HL-60/S4 treated with retinoic acid at 250 ng/mL for 4 days and 3 days (cell line): Measurements from ENCODE around the gene MEAF6.

Experiments used
- in situ Hi-C: fragments of 300-500 bp; cut with MboI; formaldehyde crosslinking; loops from 2 replicates; pipeline ENCODE4 v1.7.0; 2022; ENCODE audit warnings: low sequenced_read_pairs

MEAF6 gene

DNA sequence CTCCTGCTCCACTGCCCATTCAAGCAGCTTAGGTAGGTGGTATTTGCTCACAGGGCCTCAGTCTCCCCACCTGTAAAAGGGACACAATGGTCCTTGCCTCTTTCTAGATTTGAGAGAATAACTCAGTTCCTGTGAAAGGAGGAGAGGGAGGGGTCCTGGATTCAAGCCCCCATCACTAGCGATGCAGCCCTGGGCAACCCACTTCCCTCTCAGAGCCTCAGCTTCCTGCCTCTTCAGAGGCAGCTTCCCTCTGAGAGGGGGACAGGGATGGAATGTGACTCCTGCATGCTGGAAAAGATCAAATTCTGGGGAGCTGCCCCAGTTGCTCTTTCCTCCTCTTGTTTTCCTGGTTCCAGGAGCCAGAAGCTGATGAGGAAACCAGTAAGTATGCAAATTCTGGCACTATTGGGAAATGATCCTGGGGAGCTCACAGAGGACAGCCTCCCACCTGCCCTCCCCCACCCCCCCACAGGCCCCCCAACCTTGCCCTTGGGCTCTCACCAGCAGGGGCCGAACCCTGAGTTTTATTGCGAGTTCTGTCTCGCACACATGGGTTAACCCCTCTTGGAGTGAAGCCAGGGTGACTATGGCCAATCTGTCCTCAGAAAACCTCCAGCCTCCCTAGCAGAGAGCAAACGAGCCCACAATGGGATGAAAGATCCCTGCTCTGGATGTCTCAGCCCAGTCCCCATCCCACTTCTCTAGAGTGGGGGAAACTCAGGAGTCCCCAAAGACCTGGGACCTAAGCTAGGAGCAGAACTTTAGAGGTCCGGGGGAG, 28.5 kb downstream of the MEAF6 start:
- in situ Hi-C loops: no loop called here

DNA sequence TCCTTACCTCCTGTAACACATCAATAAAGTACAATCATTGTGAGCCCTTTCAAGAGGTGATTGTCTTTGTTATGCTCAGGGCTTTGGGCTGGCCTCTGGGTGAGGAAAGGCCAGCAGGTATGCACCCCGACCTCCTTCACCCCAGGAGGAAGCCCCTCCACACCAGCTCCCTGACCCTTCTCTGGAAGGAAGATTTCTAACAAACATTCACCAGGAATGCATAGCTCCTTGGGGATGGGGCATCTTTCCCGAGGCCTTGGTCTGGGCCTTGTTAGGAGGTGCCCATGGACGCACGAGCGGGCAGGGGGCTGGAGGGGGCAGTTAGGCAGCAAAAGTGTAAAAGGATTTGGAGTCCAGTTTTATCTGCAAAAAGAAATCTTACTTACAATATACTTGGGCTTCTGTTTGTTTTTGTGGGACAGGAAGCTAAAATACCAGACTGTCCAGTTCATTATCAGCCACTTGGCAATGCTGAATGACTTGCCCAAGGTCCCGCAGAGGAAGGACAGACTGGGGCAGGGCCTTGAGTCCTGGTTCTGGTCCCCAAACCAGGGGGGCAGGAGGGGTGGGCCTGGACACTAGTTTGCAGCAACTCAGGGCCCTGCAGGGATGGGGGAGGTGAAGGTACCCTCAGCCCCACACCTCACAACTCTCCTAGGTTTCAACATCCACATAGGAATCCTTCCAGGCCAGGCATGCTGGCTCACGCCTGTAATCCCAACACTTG, 30.1 kb downstream of the MEAF6 start:
- in situ Hi-C loops: no loop called here

GRCh38 chr1:37483785-37484184, 30.8 kb downstream of the MEAF6 start:
- in situ Hi-C loops: no loop called here

DNA sequence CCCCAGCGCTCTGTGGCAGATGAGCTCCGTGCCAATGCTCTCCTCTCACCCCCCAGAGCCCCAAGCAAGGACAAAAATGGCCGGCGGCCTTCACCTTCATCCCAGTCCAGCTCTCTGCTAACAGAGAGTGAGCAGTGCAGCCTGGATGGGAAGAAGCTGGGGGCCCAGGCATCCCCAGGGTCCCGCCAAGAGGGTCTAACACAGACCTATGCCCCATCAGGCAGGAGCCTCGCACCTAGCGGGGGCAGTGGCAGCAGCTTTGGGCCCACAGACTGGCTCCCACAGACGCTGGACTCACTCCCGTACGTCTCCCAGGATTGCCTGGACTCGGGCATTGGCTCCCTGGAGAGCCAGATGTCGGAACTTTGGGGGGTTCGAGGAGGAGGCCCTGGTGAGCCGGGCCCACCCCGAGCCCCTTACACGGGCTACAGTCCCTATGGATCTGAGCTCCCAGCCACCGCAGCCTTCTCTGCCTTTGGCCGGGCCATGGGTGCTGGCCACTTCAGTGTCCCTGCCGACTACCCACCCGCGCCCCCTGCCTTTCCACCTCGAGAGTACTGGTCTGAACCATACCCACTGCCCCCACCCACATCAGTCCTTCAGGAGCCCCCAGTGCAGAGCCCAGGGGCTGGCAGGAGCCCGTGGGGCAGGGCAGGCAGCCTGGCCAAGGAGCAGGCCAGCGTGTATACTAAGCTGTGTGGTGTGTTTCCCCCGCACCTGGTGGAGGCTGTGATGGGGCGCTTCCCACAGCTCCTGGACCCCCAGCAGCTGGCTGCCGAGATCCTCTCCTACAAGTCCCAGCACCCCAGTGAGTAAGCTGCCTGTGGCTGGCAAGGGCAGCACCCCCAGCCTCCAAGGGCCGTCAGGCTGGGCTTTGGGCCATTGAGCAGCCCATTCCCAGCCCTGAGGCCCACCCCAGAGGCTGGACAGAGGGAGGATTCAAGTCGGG, 31.5 kb downstream of the MEAF6 start:
- in situ Hi-C loops: no loop called here

- in situ Hi-C loops: no loop called here
Observed at GRCh38 chr1:37482004-37482785, 32.4 kb downstream of the MEAF6 start.

- in situ Hi-C loops: no loop called here
Observed at GRCh38 chr1:37481289-37482003, 33.1 kb downstream of the MEAF6 start.

DNA sequence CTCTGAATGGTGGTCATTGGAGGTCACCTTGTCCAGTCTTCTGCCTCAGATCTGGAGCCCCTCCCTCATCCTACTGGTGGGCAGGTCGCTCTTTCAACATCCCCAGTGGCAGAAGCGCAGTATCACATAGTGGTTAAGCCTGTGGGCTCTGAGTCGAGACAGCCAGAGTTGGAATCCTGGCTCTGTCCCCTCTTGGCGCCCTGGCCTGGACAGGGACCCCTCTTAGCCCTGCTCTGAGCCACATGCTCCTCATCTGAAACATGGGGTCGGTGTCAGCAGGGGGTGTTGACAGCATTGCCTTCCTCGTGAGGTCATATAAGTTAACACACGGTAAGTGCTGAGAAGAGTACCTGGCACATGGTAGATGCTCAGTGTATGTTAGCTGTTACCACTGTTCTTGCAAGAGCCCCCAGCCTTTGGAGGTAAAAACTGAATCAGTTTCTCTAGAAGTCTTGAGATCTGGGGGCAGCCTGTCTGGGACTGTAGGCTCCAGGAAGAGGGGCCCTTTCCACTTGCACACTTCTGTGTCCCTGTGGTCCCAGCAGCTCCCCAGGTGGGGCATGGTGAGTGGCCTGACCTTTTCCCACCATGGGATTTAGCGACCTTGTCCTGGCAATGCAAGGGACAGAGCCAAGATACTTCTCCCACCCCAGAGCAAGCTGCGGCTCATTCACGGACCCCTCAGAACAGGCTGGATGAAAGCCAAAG, 33.8 kb downstream of the MEAF6 start:
- in situ Hi-C loops: no loop called here

DNA sequence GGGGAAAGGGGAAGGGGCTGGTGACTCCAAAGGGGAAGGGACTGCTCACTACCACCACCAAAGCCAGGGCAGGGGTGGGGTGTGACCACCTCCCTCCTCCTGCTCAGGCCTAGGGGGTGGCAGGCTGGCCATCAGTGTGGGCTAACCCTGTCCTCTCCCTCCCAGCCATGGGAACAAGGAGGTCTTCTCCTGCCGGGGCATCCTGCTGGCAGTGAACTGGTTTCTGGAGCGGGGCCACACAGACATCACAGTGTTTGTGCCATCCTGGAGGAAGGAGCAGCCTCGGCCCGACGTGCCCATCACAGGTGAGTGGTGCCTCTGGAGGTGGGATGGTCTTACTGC, 34.5 kb downstream of the MEAF6 start:
- in situ Hi-C loops: no loop called here

- in situ Hi-C loops: no loop called here
Observed at GRCh38 chr1:37479255-37480124, 35.1 kb downstream of the MEAF6 start.

DNA sequence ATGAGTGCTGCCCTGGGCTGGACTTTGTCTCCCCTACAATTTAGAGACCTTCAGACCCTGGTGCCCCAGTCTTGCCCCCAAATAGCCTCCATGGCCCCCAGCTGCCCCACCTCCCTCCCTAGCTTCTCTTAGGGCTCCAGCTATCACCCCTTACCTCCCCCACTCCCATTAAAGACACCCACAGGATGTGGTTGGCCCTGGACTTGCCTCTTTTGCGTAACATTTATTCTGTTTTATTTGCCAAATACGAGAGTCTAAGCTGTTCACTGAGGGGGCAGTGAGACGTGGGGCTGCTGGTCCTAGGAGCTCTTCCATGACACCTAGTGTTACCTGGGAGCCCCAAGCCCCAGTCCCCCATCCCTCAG, 35.7 kb downstream of the MEAF6 start:
- in situ Hi-C loops: no loop called here

GRCh38 chr1:37478451-37478881, 36.1 kb downstream of the MEAF6 start:
- in situ Hi-C loops: no loop called here

DNA sequence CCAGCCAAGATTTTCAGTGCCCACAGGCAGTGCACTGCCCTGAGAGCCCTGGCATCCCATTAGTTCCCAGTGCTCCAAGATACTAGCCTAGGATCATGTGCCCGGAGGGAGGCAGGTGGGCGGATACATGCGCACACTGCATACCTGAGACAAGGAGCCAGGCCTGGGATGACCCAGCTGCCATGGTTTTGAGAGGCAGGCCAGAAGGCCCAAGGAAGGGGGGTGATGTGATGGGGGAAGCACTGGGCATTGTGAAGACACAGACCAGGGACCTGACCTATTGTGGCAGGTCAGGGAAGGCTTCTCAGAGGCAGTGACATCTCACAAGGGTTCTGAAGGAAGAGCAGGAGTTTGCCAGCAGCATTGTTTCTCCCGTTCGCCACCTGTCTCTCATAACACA, 36.6 kb downstream of the MEAF6 start:
- in situ Hi-C loops: no loop called here

GRCh38 chr1:37477198-37477931, 37.2 kb downstream of the MEAF6 start:
- in situ Hi-C loops: no loop called here

- in situ Hi-C loops: no loop called here
Observed at GRCh38 chr1:37476460-37477197, 37.9 kb downstream of the MEAF6 start.

DNA sequence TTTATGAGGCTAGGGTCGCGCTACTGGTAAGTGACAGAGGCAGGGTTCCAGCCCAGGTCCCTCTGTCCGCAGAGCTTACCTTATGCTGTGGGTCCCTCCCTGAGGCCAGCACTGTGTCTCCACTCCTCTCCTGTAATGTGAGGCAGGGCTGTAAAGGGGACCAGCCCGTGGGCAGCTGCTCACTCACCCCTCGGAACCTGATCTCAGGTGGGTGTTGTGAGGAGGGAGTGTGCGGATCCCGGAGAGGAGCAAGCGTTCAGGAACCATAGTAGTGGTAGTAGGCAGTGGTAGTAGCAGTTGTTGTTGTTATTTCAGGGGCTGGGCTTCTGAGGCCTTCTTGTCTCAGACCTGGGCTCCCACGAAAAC, 38.5 kb downstream of the MEAF6 start:
- in situ Hi-C loops: no loop called here

GRCh38 chr1:37475380-37476086, 39.0 kb downstream of the MEAF6 start:
- in situ Hi-C loops: no loop called here
